AML-193 (cell line): ENCODE data around the gene RPS6KA2.

ENCODE experiments used
- DNase-seq, 2 experiments: peaks; one replicate each; lab custom pipeline; 2025; lab: John Stamatoyannopoulos, UW

Gene RPS6KA2

DNA sequence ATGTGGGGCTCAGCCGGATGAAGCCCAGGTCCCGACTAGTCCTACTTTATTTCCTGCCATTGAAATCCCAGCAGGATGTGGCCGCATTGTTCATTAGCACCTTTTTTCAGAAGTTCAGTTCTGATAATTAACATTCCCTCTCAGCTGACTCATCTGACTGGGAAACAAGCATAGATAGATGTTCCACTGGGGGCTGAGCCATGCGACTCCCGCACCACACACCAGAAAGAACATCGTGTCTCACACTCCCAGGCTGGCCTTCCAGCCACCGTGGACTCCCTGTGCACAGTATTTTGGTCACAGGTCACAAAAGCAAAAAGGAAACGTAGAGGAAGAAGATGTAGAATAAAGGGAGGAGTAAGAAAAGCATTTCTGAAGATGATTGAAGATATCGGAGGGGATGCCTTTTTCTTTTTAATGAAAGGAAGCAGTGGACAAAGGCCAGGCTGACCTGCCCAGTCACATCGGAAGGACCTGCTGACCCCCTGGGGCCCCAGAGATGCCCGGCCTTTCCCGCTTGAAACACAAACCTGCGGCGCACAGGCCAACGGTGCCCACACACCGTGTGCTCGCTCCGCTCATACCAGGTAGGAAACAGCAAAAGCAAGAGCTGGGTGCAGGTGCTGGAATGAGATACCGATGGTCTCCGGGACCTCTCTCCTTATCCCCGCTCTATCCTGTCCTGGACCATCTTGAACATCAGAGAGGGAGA is 11.8 kb downstream of the RPS6KA2 start:
- DNase-seq = no peak

DNA sequence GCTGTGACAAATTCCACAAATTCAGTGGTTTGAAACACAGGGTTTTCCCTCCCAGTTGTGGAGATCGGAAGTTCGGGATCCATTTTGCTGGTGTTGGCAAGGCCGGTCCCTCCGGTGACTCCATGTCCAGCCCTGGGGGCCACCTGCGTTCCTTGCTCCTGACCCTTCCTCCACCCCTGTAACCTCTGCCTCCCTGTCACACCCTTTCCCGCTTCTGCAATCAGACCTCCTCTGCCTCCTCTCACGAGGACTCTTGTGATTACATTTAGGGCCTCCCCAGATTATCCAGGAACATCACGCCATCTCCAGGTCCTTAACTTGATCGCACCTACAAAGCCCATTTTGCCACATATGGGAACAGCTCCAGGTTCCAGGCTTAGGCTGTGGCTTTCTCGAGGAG is 12.5 kb downstream of the RPS6KA2 start:
- no peak for DNase-seq

GRCh38 chr6:166614171-166614583 is 12.9 kb downstream of the RPS6KA2 start:
- no peak for DNase-seq

DNA sequence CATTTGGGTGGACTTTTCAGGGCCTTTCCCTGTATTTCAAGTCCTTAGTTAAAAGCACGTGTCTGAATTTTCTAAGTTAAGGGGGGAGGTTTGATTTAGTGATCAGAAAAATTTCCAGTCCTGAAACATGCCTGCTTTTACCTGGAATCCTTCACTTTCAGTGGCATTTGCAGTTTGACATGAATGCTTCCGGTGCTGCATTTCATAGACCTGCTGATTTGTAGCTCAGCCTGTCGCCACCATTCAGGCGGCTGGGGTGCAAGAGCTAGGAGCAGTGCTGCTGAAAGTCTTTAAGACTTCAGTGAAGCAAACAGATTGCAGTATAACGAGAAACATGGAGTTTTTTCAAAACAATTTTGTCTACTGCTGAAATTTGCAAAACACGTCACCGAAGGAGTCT is 14.0 kb downstream of the RPS6KA2 start:
- DNase-seq = no peak

- no peak for DNase-seq
Measured at GRCh38 chr6:166612471-166612881, 14.6 kb downstream of the RPS6KA2 start.

DNA sequence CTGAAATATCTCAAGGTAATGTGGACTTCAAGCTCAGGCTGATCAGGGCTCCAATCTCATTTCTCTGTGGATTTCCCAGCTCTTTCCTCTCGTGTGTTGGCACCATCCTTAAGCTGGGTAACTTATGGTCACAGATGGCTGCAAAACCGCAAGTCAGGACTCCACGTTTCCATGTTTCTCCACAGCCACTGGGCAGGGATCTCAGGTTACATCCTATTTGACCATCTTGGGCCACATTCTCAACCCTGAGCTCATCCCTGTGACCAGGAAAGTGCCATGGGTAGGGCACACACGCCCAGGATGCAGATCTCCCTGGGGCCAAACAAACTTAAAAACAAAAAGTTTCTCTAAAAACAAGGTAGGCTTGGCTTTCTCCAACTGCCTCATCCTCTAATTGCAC is 15.4 kb downstream of the RPS6KA2 start:
- no peak for DNase-seq

- no peak for DNase-seq
Measured at GRCh38 chr6:166610069-166610468, 17.0 kb downstream of the RPS6KA2 start.

- DNase-seq = no peak
Measured at GRCh38 chr6:166608774-166609173, 18.3 kb downstream of the RPS6KA2 start.

GRCh38 chr6:166605752-166606151 is 21.3 kb downstream of the RPS6KA2 start:
- DNase-seq = no peak

DNA sequence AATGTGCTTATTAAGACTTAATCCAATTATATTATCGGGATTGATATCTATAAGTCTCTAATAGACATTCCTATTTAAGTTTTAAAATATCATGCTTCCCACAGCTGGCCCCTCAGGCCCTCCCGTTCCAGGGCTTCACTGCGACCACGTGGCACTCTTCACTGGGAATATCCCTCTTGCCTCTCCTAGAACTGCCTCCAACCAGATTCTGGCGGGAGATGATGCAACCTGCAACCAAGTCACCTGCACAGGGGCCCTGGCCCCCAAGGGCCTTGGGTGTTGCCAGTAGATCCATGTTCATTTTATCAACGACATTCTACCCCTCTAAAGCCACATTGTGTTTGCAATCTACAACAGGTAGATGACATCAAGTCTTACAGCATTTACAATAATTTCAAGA is 22.1 kb downstream of the RPS6KA2 start:
- DNase-seq = no peak

DNA sequence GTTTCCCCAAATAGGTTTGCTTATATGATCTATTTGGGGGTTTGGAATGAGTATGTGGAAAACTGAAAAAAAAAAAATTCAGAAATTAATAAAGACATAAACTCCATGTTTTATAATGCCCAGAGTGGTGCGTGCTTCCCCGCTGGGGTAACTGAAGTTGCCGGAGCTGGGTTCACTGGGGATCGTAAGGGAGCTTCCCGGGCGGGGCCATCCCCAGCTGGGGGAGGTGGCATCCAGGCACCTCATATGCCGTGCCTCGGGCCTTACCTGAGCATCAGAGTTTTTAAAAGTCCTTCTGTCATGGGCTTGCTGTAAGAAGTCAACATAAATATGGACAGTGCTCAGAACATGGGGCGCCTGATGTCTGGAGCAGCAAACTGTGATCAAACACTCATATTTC is 22.7 kb downstream of the RPS6KA2 start:
- DNase-seq = no peak

- no peak for DNase-seq
Measured at GRCh38 chr6:166603043-166603690, 23.9 kb downstream of the RPS6KA2 start.

- DNase-seq = no peak
Measured at GRCh38 chr6:166601956-166602355, 25.1 kb downstream of the RPS6KA2 start.

DNA sequence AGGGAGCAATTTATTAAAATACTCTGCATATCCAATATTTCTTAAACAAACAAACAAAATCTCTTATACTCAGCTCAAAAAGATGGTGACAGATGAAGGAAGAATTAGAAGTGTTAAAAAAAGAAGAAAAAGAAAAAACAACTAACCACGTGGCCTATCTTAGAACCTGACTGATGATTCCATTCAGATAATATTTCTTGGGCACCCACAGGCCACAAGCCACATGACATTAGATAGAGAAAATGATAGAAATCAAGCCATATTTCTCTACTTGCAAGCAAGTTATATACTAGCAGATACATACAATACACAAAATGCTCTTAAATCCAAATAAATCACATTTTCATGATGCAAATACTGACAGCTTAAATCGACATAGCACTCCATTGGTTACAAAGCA is 26.1 kb downstream of the RPS6KA2 start:
- no peak for DNase-seq

DNA sequence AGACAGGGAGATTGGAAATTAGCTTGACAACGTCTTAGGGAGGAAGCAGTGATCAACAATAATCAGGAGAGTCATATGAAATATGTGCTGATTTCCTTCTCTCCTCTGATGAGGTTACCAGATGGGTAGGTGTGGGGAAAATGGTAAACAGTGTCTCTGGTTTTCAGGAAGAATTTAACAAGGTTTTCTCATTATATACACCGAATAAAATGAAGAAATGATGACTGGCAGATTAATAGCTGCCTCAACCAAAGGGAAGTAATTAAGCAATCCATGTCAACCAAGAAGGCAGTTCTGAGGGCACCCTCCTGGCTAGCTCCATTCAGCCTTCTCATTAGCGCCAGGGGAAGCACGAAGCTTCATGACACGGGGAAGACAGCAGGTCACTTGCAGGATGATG is 27.8 kb downstream of the RPS6KA2 start:
- peak in 1 of 2 experiments; percentile 1 for DNase-seq

DNA sequence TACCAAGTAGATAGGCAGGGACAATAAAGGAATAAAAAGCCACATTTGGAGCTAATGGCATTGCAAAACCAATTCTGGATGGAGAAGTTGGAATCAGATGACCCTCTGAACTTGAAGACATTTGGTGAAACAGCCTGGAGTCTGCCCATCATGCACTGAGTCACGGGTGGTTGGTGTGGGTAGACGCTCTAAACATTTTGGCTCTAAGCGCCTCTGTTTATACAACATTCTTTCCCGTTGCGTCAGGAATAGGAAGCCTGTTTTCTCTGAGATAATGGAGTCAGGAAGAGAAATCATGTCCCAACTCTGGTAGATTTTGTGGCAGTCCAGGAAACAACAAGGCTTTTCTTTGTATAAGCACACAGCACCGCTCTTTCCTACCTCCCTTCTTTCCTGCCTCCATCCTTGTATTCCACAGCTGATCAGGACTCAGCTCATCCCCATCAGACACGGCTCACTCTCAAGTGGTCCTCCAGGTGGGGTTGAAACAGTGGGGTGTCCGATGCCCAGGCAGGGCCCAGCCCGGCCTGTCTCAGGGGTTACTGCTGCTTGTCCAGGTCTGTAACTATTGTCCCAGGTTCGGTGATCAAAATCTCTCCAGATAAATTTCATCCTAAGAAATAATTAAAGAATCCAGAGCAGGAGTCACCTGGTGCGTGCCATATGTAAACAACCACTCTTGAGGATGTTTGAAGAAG is 28.5 kb downstream of the RPS6KA2 start:
- no peak for DNase-seq

DNA sequence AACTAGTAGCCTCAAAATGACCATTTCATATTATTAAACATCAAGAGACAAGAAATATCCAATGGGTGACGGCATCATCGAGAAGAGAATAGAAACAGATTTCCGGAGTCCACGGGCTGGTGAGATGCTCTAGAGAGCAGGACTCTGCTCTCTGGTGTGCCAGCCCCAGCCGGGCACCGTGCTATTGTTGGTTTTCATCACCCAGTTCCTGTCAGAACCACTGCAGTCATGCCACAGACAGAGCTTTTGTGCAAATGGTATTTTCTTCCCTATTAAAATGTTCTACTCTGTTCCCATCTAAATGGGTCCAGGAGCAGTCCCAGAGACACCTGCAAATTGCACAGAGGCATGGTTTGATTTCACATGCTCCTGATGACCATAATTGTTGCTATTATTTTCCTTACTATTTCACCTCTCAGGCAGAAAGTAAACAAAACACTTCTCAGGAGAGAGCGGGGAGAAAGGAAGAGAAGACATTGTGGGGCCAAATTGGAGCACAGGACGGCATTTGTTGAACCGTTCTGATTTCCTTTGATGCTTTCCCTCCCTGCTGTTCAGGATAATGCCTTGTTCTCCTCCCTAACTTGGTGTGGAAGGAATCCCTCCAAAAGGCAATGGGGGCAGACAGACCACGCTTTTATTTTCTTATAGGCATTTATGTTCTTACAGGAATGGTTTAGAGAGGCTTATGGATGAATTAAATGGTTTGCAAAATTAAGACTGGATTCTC is 29.2 kb downstream of the RPS6KA2 start:
- no peak for DNase-seq

GRCh38 chr6:166596776-166597507 is 30.1 kb downstream of the RPS6KA2 start:
- no peak for DNase-seq

GRCh38 chr6:166595949-166596348 is 31.1 kb downstream of the RPS6KA2 start:
- DNase-seq = no peak

DNA sequence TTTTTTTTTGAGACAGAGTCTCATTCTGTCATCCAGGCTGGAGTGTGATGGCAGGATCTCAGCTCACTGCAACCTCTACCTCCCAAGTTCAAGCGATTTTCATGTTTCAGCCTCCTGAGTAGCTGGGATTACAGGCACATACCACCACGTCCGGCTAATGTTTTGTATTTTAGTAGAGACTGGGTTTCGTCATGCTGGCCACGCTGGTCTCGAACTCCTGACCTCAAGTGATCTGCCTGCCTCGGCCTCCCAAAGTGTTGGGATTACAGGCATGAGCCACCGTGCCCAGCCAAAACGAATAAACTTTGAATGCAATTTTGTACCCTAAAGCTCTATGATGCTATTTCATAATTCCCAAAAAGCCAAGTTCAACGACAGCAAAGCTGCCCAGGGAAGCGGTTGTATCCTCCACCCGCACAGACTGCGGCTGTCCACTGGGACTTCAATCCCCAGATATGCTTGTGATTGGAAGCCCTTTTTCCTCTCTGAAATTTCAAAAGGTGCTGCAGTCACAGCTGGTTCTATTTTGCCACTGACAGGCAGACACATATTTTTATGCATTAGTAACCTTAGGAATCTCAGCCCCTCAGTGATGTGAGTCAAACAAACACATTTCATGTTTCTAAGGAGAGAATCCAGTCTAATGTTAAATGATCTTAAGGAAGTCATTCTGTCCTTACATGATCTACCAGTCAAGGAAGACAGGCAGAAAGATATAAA is 31.8 kb downstream of the RPS6KA2 start:
- DNase-seq = no peak

- no peak for DNase-seq
Measured at GRCh38 chr6:166592821-166593220, 34.2 kb downstream of the RPS6KA2 start.
